PFSK-1 (cell line): ENCODE results near the gene USH2A.

Experiments used
- FOXP2 ChIP-seq: optimal IDR thresholded peaks from 2 replicates; pipeline ENCODE3; 2011; ENCODE audit warnings: borderline replicate concordance, control low read depth, inconsistent platforms; ENCODE audit not compliant: insufficient read depth; ENCODE audit errors: extremely low read length, extremely low read depth
- POLR2AphosphoS5 ChIP-seq: IDR thresholded peaks from 2 replicates; pipeline ENCODE4 v1.6.1; 2012; ENCODE audit warnings: low read depth, mild to moderate bottlenecking, control low read depth, low read length, moderate library complexity
- SIN3A ChIP-seq: IDR thresholded peaks from 2 replicates; pipeline ENCODE4 v1.6.1; 2012; ENCODE audit warnings: mild to moderate bottlenecking, low read length, moderate library complexity, borderline replicate concordance; ENCODE audit not compliant: insufficient read depth
- TAF1 ChIP-seq: IDR thresholded peaks from 2 replicates; pipeline ENCODE4 v1.6.1; 2012; ENCODE audit warnings: low read length, control low read depth, borderline replicate concordance; ENCODE audit not compliant: insufficient read depth
- TF ChIP-seq, protein P1 (sequence below), 2 experiments: IDR thresholded peaks; 2 replicates each; pipeline versions ENCODE4 v1.6.1 to v1.8.0; 2011 to 2012; ENCODE audit warnings: low read depth in 2 of 2, low read length in 2 of 2, control low read depth in 1 of 2, inconsistent platforms in 1 of 2, mild to moderate bottlenecking in 1 of 2, moderate library complexity in 1 of 2; ENCODE audit not compliant: insufficient read depth in 1 of 2

The USH2A gene

GRCh38 chr1:215718575-215719287 is 704.5 kb downstream of the USH2A start:
- TF ChIP-seq, protein P1, sequence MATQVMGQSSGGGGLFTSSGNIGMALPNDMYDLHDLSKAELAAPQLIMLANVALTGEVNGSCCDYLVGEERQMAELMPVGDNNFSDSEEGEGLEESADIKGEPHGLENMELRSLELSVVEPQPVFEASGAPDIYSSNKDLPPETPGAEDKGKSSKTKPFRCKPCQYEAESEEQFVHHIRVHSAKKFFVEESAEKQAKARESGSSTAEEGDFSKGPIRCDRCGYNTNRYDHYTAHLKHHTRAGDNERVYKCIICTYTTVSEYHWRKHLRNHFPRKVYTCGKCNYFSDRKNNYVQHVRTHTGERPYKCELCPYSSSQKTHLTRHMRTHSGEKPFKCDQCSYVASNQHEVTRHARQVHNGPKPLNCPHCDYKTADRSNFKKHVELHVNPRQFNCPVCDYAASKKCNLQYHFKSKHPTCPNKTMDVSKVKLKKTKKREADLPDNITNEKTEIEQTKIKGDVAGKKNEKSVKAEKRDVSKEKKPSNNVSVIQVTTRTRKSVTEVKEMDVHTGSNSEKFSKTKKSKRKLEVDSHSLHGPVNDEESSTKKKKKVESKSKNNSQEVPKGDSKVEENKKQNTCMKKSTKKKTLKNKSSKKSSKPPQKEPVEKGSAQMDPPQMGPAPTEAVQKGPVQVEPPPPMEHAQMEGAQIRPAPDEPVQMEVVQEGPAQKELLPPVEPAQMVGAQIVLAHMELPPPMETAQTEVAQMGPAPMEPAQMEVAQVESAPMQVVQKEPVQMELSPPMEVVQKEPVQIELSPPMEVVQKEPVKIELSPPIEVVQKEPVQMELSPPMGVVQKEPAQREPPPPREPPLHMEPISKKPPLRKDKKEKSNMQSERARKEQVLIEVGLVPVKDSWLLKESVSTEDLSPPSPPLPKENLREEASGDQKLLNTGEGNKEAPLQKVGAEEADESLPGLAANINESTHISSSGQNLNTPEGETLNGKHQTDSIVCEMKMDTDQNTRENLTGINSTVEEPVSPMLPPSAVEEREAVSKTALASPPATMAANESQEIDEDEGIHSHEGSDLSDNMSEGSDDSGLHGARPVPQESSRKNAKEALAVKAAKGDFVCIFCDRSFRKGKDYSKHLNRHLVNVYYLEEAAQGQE (IDR thresholded peaks at IDR 0.05; ENCODE audit: insufficient read depth in 1 of 2, low read depth in 2 of 2, low read length in 2 of 2): no peak
- TF ChIP-seq POLR2AphosphoS5 (no peak), SIN3A (no peak), FOXP2 (no peak), TAF1 (no peak)

DNA sequence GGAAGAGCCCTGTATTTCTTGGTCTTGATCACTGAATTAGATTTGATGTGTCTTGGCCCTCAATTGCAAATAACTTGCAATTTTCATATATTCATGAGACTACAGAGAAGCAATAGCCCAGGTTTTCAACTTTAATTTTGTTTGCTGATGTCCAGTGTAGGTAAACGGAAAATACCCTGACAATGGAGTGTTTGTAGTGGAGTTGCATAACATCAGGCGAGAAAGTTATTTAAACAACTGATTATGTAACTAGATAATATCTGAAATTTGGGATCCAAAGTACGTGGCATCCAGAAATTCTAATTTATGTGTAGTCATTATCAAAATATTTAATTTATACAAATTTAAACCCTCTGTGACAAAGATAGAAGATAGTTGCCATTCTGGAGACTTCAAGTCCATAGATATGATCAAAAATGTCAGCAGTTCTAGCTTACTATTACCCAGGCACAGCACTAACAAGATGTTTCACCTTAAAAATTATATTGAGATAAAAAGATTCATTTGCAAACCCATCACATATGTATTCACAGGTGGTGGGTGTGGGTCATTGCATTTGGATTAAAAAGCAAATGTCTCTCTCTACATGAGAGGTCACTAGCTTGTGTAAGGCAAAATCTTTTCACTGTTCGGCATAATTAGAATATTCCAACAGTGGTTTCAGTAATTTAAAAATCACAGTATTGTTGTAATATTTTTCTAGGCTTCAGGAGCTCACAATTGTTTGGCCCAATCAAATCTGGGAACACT is 705.4 kb downstream of the USH2A start:
- TF ChIP-seq TAF1 (no peak), SIN3A (no peak), POLR2AphosphoS5 (no peak), FOXP2 (no peak)
- TF ChIP-seq, protein P1 (IDR thresholded peaks at IDR 0.05; ENCODE audit: insufficient read depth in 1 of 2, low read depth in 2 of 2, low read length in 2 of 2): no peak

DNA sequence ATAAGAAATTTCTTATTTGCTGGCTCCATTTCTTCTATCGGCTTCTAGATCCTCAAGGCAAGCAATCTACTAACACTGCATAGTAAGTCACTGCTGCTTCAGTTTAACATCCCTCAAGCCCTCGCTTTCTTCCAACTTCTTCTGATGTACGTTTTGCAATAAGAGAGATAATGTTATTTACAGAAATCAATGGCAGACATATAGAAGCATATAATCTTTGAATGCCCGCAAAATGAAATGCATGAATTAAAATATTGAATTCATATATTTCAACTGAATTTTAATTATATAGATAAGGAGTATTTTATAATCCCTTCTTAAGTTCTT is 712.4 kb downstream of the USH2A start:
- TF ChIP-seq SIN3A (no peak), FOXP2 (no peak), POLR2AphosphoS5 (no peak), TAF1 (no peak)
- TF ChIP-seq, protein P1 (IDR thresholded peaks at IDR 0.05; ENCODE audit: insufficient read depth in 1 of 2, low read depth in 2 of 2, low read length in 2 of 2): no peak

DNA sequence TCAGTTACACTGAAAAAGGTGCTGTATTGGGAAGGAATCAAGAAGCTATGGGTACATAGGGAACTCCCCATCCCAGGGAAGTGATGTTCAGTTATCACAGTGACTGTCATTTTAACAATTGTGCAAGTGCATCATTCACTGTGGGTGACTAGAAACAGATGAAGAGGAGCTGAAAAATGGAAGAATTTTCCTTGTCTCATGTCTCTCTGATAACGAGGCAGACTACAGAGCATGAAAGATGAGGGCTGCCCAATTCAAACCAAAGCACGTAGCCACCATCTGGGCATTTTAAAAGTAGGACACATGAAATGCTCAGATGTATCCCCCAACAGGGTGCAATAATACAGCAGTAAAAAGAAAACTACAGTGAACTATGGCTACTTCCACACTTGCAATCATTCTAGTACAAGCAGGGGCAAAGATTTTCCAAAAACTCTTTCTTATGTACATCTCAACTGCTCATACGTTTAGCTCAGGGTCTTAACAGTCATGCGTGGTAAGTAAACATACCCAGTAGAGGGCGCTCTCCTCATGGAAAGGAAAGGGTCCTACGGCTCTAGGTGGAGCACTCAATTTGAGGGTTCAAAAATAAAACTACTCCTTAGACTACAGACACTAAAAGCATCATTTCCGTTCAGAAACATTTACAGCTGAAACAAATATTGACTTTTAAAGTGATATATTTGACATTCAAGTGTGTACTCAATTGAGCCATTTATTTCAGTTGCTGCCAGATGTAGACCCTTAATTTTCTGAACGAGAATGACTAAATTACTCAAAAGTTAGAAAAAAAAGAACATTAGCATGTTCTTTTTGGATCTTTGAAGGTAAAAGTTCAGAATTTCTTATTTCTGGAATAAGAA is 713.0 kb downstream of the USH2A start:
- TF ChIP-seq FOXP2 (no peak), TAF1 (no peak), SIN3A (no peak), POLR2AphosphoS5 (no peak)
- TF ChIP-seq, protein P1 (IDR thresholded peaks at IDR 0.05; ENCODE audit: insufficient read depth in 1 of 2, low read depth in 2 of 2, low read length in 2 of 2): no peak
